Epithelial cell of alveolus of lung (primary cell): ENCODE measurements around the gene MRAS. TPM values are rescaled to one million over a fixed set of nuclear protein-coding genes. Genes with fewer than 3 reads are reported as not detected.

ENCODE experiments used
- total RNA-seq: library from RNA; depleted of rRNA; stranded (reverse); fragments of >200 nt; gene quantifications from 2 replicates; pipeline ENCODE4 v1.2.1, GENCODE V29; 2015

The MRAS gene
- total RNA-seq: 25.1 and 83.3 TPM in 2 replicates

GRCh38 chr3:138347960-138348753 is at the start of gene MRAS:
TSS of gene MRAS (plus strand) at chr3:138348579. CDS start at chr3:138372884, 24,305 bp downstream.

GRCh38 chr3:138329127-138329983 is 19.0 kb upstream of the MRAS start, which contains the start of gene NME9:
TSS of gene NME9 (minus strand) at chr3:138329851. CDS start at chr3:138329335, 516 bp downstream.

GRCh38 chr3:138434276-138434874 is 86.0 kb downstream of the MRAS start, which contains the start of gene ESYT3:
TSS of gene ESYT3 (plus strand) at chr3:138434616. CDS start at chr3:138434799, 183 bp downstream.

Other genes starting within 250 kb of the MRAS start
- 4.3 and 13.3 TPM in 2 replicates for gene DZIP1L, start 233.0 kb upstream of the MRAS start, total RNA-seq
- not detected in 2 replicates for gene A4GNT, start 216.2 kb upstream of the MRAS start, total RNA-seq
- 9.7 and 14.0 TPM in 2 replicates for gene DBR1, start 173.7 kb upstream of the MRAS start, total RNA-seq
- 26.2 and 39.8 TPM in 2 replicates for gene ARMC8, start 161.3 kb upstream of the MRAS start, total RNA-seq
- gene NME9, start 18.7 kb upstream of the MRAS start, total RNA-seq: not detected in 2 replicates
- under 0.01 TPM in 1 of 2 replicates, not detected in the other for gene ESYT3, start 86.0 kb downstream of the MRAS start, total RNA-seq
- gene CEP70, start 245.7 kb downstream of the MRAS start, total RNA-seq: 12.0 and 14.9 TPM in 2 replicates